NT2/D1 (cell line): Measurements from ENCODE around the gene IRF7.

Experiments
- DNase-seq: peaks from one replicate; pipeline ENCODE4 v3.0.0-alpha.2; 2011; ENCODE audit warnings: low read depth, low spot score
- H3K27me3 ChIP-seq: 2 replicates; pipeline ENCODE4 v1.6.0; 2011; ENCODE audit warnings: mild to moderate bottlenecking; ENCODE audit not compliant: insufficient read length, insufficient read depth
- H3K36me3 ChIP-seq: 2 replicates; pipeline ENCODE4 v1.6.1; 2011; ENCODE audit warnings: mild to moderate bottlenecking, low read length, mixed read lengths; ENCODE audit not compliant: insufficient read depth, insufficient read length
- H3K4me1 ChIP-seq: 2 replicates; pipeline ENCODE4 v1.5.1; 2011; ENCODE audit not compliant: insufficient read depth, insufficient read length
- H3K4me3 ChIP-seq: 2 replicates; pipeline ENCODE4 v1.5.1; 2011; ENCODE audit warnings: low read depth; ENCODE audit not compliant: insufficient read length
- H3K9ac ChIP-seq: 2 replicates; pipeline ENCODE4 v1.6.0; 2011; ENCODE audit warnings: low read depth; ENCODE audit not compliant: insufficient read length
- H3K9me3 ChIP-seq: 2 replicates; pipeline ENCODE4 v1.5.1; 2011; ENCODE audit warnings: mild to moderate bottlenecking, low read length; ENCODE audit not compliant: insufficient read depth
- SUZ12 ChIP-seq: IDR thresholded peaks from 2 replicates; pipeline ENCODE4 v1.6.1; 2011; ENCODE audit not compliant: insufficient read length, insufficient read depth; ENCODE audit errors: extremely low read depth
- YY1 ChIP-seq: IDR thresholded peaks from 2 replicates; pipeline ENCODE4 v1.6.1; 2011; ENCODE audit not compliant: insufficient read length, insufficient read depth
- ZNF274 ChIP-seq: IDR thresholded peaks from 2 replicates; pipeline ENCODE4 v1.6.1; 2011; ENCODE audit warnings: mild to moderate bottlenecking, low read depth, low read length

The IRF7 gene

GRCh38 chr11:623999-624704, 8.4 kb upstream of the IRF7 start:
- Histone ChIP-seq H3K36me3 (peaks cover 52% of the 10 kb centered on the region), H3K9me3 (no peaks in the 10 kb centered on the region), H3K9ac (peak overlapping the region; percentile 4), H3K27me3 (no peaks in the 10 kb centered on the region), H3K4me1 (peaks cover 16% of the 10 kb centered on the region), H3K4me3 (no peak overlapping the region)
- DNase-seq = no peak
- TF ChIP-seq SUZ12 (no peak), ZNF274 (no peak), YY1 (no peak)

GRCh38 chr11:623349-623869, 7.7 kb upstream of the IRF7 start:
- no peak overlapping the region for H3K4me3 ChIP-seq
- no peak overlapping the region for H3K9ac ChIP-seq
- no peaks in the 10 kb centered on the region for H3K27me3 ChIP-seq
- DNase-seq = no peak
- peaks cover 57% of the 10 kb centered on the region for H3K36me3 ChIP-seq
- TF ChIP-seq YY1 = no peak
- H3K9me3 ChIP-seq = no peaks in the 10 kb centered on the region
- H3K4me1 ChIP-seq = peaks cover 17% of the 10 kb centered on the region

GRCh38 chr11:621838-622237, 6.1 kb upstream of the IRF7 start:
- TF ChIP-seq YY1 (no peak), ZNF274 (no peak), SUZ12 (no peak)
- Histone ChIP-seq H3K9ac (no peak overlapping the region), H3K27me3 (no peaks in the 10 kb centered on the region), H3K36me3 (peaks cover 67% of the 10 kb centered on the region), H3K4me1 (peaks cover 15% of the 10 kb centered on the region), H3K9me3 (no peaks in the 10 kb centered on the region), H3K4me3 (no peak overlapping the region)
- no peak for DNase-seq

GRCh38 chr11:620935-621814, 5.4 kb upstream of the IRF7 start:
- no peak for DNase-seq
- no peak overlapping the region for H3K9ac ChIP-seq
- no peak overlapping the region for H3K4me3 ChIP-seq
- no peaks in the 10 kb centered on the region for H3K27me3 ChIP-seq
- no peaks in the 10 kb centered on the region for H3K9me3 ChIP-seq
- peaks cover 18% of the 10 kb centered on the region for H3K4me1 ChIP-seq
- peaks cover 72% of the 10 kb centered on the region for H3K36me3 ChIP-seq
- no peak for TF ChIP-seq SUZ12
- no peak for TF ChIP-seq YY1
- no peak for TF ChIP-seq ZNF274

- no peaks in the 10 kb centered on the region for H3K9me3 ChIP-seq
- H3K4me1 ChIP-seq = peaks cover 17% of the 10 kb centered on the region
- no peak for TF ChIP-seq YY1
- no peak for TF ChIP-seq SUZ12
- no peak for TF ChIP-seq ZNF274
- no peak for DNase-seq
- H3K36me3 ChIP-seq = peaks cover 76% of the 10 kb centered on the region
- H3K9ac ChIP-seq = no peak overlapping the region
- H3K27me3 ChIP-seq = no peaks in the 10 kb centered on the region
- no peak overlapping the region for H3K4me3 ChIP-seq
Measured at GRCh38 chr11:620201-620600, 4.5 kb upstream of the IRF7 start.

- no peaks in the 10 kb centered on the region for H3K9me3 ChIP-seq
- H3K4me1 ChIP-seq = peaks cover 16% of the 10 kb centered on the region
- H3K9ac ChIP-seq = no peak overlapping the region
- H3K4me3 ChIP-seq = no peak overlapping the region
- H3K27me3 ChIP-seq = no peaks in the 10 kb centered on the region
- H3K36me3 ChIP-seq = peaks cover 80% of the 10 kb centered on the region
- no peak for TF ChIP-seq SUZ12
- no peak for TF ChIP-seq YY1
- TF ChIP-seq ZNF274 = no peak
- DNase-seq = no peak
Measured at GRCh38 chr11:619628-620050, 3.9 kb upstream of the IRF7 start.

GRCh38 chr11:618856-619627, 3.3 kb upstream of the IRF7 start:
- TF ChIP-seq ZNF274 (no peak), YY1 (no peak), SUZ12 (no peak)

More at GRCh38 chr11:618856-619627, 3.3 kb upstream of the IRF7 start:
- no peak overlapping the region for H3K9ac ChIP-seq
- DNase-seq = no peak
- no peaks in the 10 kb centered on the region for H3K27me3 ChIP-seq
- peaks cover 80% of the 10 kb centered on the region for H3K36me3 ChIP-seq
- H3K4me3 ChIP-seq = no peak overlapping the region
- H3K9me3 ChIP-seq = no peaks in the 10 kb centered on the region
- peaks cover 17% of the 10 kb centered on the region for H3K4me1 ChIP-seq
